ENCODE data around the gene GPR75.

The GPR75 gene

GRCh38 chr2:53813151-53813550 is 46.6 kb downstream of the GPR75 start:
- H3K9me3 ChIP-seq (ENCODE audit: control insufficient read depth, insufficient read depth, low read length): no peaks in the 10 kb centered on the region
- no peak overlapping the region for H3K4me3 ChIP-seq (ENCODE audit: low read length)
- no peaks in the 10 kb centered on the region for H3K36me3 ChIP-seq (ENCODE audit: control insufficient read depth, insufficient read depth, low read length)
- H3K4me1 ChIP-seq (ENCODE audit: control insufficient read depth, insufficient read depth, low read length): no peaks in the 10 kb centered on the region
- no peak overlapping the region for H3K27ac ChIP-seq (ENCODE audit: low read length)
- no peak for DNase-seq (ENCODE audit: low read depth, low spot score)
- H3K27me3 ChIP-seq (ENCODE audit: control insufficient read depth, insufficient read depth, low read length): no peaks in the 10 kb centered on the region

- DNase-seq (ENCODE audit: low read depth, low spot score): no peak
- WGBS (ENCODE audit: insufficient coverage, insufficient read length): no CpG with 5 or more reads among the region's 3 CpGs
- Histone ChIP-seq H3K9me3 (ENCODE audit: control insufficient read depth, insufficient read depth, low read length) (no peaks in the 10 kb centered on the region), H3K4me3 (ENCODE audit: low read length) (no peak overlapping the region), H3K4me1 (ENCODE audit: control insufficient read depth, insufficient read depth, low read length) (no peaks in the 10 kb centered on the region), H3K27ac (ENCODE audit: low read length) (no peak overlapping the region), H3K27me3 (ENCODE audit: control insufficient read depth, insufficient read depth, low read length) (no peaks in the 10 kb centered on the region), H3K36me3 (ENCODE audit: control insufficient read depth, insufficient read depth, low read length) (no peaks in the 10 kb centered on the region)
Observed at GRCh38 chr2:53811601-53812000, 48.2 kb downstream of the GPR75 start.

Measured in iPS DF 6.9 (cell line).